ENCODE data around the gene NRP1.
"Not testable (repeated sequence)": the region's sequence is repeated elsewhere in the genome, so short reads cannot be mapped to it uniquely, and the experiment has no call there.

NRP1 gene

DNA sequence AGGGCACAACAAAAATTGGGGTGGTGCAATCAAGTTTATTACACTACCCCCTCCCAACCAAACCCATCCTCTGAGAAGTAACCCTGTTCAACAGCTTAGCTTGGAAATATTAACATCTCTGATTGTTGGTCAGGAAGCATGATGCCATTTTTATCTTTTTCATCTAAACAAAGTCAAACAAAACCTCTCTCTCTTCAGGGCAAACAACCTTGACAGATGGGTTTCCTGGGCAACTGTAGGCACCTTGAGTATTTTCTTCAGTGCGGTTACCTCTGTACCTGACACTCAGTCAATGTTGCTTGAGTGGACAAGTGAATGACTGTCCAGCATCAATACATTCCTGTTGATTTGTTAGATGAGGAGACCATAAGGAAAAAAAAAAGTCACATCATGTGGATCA, 183.6 kb downstream of the NRP1 start:
- no peak for DNase-seq (ENCODE audit: low spot score)

DNA sequence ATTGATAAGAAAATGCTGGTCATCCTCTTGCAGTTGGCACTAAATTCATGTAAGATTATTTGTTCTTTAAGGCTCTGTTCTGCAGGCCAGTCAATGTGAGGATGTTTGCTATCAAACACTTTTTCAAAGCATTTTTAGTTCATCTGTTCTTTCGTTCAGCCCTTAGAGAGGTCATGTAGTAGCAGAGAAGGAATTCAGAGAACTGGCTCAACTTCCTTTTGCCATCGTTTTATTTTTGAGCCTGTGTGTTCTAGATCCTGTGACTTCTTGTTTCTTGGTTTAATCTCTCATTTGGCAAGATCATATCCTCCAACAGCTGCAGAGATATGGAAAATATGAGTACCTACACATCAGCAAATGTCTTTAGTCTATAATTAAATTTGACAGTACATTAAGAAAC, 184.3 kb downstream of the NRP1 start:
- no peak for DNase-seq (ENCODE audit: low spot score)

DNA sequence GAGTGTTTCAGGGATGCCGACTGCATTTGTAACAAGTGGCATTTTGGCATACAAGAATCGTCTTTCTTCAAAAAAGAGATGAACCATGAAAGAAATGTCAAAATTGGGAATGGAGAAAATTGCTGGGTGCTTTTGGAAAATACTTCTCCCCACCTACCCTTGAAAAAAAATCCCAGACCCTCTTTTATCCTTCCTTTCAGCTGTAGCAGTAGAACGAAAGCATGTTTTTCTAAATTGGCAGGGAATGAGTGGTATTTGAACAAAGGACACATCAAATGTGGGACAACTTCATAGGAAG, 187.5 kb downstream of the NRP1 start:
- DNase-seq (ENCODE audit: low spot score): no peak

DNA sequence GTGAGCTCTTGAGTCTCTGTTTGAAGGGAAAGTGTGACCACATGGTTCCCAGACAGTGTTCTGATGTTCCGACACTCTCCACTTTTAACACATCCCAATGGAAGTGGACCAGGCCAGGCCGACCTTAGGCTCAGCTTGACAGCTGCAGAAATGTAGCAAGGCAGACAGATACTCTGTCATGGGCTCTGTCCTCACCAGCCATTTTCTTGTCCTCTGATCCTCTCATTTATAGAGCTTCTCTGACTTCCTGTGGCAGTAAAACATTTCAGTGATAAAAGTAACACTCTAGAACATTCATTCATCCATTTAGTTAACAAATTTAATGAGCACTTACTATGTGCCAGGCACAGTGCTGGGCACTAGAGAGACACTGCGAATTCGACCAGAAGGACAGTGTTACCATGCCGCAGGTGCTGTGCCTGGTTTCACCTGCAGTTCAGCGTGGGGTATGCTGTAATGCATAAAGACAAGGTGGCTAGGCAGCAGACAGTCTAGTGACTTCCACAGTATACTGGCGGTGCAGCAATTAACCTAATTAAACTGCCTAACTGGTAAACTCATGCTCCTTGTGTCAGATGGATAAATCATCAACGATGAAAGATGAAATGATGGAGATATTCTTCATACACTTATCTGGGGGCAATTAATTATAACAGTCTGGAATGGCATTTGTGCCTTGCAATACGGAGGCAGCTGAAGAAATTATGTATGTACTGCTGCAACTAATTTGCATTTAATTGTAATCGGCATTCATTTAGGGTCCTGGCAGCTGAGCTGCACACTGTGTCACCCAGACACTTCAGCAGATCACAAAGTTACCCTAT, 188.1 kb downstream of the NRP1 start:
- DNase-seq (ENCODE audit: low spot score): no peak

DNA sequence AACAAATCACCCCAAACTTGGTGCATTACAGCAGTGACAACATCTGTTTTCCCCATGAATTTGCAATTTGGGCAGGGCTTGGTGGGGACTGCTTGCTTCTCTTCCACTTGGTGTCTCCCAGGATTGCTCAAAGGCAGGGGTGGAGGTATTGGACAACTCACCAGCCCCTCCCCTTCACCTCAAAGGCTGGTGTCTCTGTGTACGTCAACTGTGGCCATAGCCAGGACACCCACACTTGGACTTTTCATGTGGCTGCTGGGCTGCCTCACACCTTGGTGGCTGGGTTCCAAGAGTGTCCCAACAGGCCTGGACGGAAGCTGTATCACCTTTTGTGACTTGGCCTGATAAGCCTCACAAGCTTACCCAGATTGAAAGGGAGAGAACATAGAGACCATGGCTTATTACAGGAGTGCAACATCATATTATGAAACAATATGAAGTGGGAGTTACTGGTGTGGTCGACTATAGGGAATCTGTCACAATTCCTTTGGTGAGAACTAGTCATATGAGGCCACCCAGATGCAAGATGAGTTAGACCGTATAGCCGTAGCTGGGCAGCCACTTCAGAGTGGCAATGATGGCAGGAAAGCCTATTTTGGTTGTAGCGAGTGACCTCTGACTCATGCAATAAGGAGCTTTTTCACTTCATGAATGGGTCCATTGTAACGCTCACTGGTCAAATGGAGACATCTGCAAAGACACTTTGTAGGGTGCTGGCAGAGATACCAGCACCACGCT, 188.8 kb downstream of the NRP1 start:
- peak; percentile 63 for DNase-seq (ENCODE audit: low spot score)

DNA sequence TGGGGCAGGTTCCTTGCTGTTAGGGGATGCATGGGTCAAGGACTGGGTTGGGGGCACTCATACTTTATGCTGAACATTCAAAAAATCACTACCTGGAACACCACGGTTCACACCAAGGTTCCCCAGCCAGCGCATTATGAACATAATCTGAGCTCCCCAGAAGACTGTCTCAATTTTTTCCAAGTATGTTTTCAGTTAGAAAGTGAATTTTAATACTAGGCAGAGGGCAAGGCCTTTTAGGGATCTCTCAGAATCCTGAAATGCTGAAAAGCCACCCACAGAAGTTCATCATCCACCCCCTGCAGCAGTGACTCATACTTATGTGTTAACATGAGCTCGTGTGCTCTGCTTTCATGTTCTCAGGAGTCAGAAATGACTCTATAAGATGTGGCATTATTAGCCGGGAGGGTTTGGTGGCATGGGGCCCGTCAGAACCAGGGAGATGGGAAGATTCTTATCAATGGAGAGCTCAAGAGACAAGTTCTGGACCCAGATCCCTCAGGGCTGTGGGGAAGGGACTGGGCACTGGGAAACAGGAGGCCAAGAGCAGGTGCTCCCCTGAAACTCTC, 191.2 kb downstream of the NRP1 start:
- peak; percentile 91 for DNase-seq (ENCODE audit: low spot score)

DNA sequence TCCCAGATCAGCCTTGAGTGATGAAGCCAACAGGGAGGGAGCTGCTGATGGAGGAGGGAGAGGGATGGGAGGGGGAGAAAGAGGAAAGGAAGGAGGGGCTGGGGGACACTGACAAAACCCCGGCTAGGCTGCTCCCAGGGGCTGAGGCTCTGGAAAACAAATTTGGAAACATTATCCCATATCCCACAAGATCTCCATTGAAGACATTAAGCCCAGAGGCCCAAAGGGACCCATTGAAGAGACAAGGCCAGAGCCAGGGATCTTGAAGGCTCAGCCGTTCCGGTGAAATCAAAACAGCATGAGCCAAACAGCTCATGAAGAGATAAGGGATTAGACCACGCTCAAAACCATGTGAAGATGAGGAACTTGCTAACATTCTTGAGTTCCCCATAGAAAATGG, 192.2 kb downstream of the NRP1 start:
- DNase-seq (ENCODE audit: low spot score): no peak

DNA sequence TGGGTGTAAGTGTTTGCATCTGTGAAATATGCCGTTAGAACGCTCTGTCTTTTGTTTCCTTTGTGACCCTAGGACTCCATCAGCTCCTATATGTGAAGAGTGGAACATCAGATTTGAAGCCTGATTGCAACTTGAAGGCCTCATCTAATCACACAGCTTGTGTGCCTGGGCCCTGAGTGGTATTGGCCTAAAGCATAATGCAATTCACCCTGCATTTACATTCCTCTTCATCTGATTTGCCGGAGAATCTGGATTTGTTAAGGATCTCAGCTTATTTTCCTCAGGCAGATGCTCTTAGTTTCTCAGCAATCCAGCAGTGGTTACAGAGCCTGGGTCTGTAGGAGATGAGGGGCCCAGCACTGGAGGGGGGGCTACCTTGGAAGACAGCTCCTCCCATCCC, 193.2 kb downstream of the NRP1 start:
- DNase-seq (ENCODE audit: low spot score): no peak

DNA sequence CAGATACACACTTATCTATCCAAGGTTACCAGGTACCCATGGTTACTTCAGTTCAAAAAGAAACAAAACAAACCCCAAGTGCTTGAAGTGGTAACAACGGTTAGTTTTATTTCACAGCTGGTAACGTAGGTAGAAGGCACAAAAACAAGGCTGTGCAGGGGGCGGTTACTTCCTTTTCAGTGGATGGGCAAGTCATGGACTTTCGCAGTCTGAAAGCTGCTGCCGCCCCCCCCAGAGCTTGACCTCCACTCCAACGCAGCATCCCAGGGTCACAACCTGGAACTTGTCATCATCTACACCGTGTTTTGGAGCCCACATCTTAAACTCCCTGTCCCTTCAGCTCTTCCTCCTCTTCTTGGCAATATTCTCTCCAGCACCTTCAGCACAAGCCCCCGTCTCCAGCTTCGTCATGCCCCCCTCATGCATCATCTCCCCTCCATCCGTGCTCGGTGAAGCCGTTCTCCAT, 195.3 kb downstream of the NRP1 start:
- peak; percentile 58 for DNase-seq (ENCODE audit: low spot score)

DNA sequence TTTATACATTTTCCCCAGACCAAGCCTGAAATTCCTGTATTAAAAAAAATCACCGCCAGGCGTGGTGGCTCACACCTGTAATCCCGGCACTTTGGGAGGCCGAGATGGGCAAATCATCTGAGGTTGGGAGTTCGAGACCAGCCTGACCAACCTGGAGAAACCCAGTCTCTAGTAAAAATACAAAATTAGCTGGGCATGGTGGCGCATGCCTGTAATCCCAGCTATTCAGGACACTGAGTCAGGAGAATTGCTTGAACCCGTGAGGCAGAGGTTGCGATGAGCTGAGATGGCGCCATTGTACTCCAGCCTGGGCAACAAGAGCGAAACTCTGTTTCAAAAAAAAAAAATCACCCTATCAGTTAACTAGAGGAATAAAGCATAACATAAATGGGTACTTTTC, 195.8 kb downstream of the NRP1 start:
- not testable (repeated sequence) for DNase-seq (ENCODE audit: low spot score)

DNA sequence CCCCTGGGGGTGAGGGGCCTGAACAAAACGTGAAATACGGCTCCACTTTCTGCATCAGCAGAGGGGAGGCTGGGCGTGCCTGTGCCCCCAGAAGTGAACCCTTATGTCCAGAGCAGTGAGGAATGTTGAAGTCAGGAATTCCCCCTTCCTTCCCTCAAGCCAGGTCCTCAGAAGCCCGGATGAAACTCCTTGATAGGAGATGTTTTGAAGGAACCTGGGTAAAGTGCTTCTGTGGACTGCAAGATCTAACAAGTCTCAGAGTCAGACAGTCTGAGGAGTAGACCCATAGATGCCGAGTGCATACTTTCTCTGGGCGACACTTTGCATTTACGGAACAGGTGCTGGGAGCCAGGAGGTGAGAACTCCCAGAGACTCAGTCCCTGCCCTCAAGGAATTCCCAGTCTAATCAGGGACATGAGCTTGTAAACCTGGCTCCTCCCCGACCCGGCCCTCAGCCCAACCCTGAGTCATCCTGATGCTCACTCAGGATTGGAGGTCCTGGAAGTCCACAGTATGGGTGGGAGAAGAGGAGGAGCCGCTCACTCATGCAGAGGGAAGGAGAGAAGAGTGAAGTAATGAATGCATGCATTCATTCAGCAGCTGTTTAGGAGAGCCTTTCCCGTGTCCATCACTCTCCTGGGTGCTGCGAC, 197.0 kb downstream of the NRP1 start:
- peak; percentile 71 for DNase-seq (ENCODE audit: low spot score)

DNA sequence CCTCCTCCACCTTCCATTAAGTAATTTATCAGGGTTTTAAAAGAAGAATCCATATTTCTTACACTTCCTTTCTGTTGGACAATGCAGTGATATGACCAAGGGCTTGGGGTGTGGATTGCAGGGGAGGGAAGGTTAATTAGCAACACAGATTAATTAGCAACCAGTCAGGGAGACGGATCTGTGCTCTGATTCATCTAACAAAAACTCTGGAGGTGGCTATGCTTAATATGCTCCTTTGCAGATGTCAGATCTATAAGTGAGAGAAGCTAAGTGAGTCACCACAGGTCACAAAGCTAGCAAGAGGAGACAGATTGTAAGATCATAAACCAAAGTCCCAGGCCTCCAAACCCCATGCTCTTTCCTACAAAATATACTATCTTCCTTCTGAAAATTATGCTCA, 197.7 kb downstream of the NRP1 start:
- peak; percentile 98 for DNase-seq (ENCODE audit: low spot score)

DNA sequence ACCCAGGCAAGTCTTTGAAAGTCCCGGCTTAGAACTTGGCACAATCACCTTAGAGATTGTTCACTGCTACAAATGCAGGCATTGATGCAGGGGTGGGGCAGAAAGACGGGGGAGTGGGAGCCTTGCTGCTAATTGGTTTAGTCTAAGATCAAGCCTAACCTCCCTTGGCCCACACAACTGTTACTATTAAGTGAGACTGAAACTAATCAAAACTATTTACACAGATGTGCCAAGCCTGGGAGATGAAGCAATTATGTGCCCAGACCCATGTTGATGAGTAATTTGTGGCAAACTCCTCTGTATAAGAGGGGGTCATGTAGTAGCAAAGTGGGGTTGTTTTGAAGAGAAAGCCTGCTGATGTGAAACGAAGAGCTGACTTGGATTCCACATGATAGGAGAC, 198.2 kb downstream of the NRP1 start:
- peak; percentile 95 for DNase-seq (ENCODE audit: low spot score)

DNA sequence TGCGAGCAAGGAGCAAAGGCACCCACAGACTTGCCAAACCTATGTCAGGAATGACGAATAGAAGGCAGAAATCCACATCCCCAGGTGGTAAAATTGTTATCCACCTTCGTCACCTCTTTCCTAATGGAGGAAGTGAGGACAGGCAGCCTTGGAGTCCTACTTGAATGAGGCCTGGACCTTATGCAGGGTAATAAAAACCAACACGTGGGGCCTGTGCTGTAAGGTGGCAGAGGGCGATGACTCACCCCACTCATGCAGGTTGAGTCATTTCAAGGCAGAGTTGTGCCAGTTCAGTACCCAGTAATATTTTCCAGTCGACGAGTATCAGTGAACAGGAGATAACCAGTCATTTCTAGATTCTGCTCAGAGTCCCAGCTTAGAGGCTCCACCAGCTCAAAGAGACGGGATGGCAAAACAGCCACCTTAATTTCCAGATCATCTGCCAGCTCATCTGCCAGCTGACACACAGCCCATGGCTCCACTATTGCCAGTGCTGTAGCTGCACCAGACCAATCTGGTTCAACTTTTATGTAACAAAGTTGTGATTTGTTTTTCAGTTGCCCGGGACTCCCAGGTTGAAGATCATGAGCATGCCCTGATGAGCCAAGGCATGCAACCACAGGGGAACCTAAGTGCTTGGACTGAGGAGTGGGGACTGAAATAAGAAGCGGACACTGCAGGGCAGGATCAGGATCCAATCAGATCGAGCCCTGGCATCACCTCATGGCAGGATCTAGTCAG, 200.3 kb downstream of the NRP1 start:
- DNase-seq (ENCODE audit: low spot score): peak; percentile 100

DNA sequence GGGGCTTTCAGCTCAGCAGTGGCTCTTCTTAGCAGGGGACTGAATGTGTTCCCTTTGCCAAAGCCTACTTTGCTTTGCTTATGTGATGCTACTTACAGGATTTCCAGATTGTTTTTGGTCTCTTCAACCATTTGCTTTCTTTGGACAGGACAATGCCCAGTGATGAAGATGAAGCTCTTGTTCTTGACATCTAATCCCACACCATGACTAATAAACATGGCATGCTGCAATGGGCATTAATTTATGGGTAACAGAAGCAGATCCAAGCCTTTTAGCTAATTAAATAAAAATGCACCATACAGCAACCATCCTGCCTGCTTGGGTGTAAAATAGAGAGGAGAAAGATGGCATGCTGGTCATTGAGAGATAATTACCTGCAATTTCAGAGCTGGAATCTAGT, 200.9 kb downstream of the NRP1 start:
- no peak for DNase-seq (ENCODE audit: low spot score)

DNA sequence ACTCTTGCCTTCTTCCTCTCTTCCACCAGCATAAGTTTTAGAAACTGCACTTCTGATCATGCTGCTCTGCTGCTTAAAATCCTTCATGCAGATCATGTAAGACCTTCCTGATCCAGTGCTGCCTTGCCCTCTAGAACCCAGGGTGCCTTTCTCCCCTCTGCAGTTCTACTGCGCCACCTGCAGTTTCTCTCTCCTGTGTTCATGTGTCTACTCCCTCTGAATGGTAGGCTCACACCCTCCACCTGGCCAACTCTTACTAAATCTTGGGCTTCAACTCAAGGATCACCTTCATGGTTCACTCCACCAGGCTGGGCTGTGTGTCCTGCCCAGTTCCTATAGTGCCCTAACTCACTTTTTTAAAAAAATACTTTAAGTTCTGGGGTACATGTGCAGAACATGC, 201.8 kb downstream of the NRP1 start:
- peak; percentile 70 for DNase-seq (ENCODE audit: low spot score)

DNA sequence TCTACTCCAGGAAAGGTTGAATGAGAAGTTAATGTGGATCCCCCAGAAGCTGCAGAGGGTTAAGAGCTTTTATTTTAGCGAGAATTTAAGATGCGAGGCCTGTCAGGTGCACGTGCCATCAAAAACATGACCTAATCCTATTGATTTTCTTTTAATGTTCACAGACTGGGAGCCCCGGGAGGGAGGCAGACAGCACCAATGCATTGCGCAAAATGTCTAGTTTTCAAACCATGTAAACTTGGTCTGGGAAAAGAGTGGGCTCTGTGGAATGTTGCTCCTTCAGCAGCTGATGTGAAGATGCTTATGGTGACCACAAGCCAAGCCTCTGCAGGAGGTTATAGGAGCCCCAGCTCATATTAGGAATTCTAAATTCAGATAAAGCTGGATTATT, 204.5 kb downstream of the NRP1 start:
- DNase-seq (ENCODE audit: low spot score): peak; percentile 17

DNA sequence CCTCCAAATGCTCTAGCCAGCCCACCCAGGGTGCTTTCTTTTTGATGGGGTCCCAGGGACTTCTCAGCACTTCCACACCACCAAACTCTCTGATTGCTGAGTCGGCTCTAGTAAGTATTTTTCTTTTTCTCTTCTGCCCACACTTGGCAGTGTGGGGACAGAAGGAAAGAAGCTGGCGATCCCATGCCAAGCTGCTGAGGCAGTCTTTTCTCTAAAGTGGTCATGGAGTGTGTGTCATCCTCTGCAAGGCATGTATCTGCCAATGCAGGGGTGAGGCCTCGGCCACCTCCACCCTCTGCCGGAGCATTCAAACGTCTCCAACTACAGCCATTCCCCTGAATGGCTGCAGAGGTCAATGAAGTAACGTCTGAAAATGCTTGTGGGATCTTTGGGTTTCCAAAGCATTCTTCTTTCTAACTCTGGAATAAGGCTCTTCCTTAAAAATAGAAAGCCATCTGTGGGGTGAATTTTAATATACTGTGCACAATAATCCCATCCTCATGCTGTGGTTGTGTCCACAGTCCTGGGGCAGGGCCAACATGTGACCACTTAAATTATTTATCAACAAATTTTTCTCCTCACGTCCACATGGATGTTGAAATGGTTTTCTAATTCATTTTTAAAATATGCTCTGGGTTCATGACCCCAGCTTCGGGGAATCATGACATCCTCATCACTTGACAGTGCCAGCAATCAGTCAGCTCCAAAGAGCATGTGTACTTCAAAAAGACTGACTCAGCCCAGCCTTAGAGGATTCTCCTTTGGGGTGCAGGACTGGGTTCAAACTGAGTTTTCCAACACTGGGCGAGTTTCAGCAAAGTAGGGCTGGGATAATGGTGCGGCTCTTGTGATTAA, 205.1 kb downstream of the NRP1 start:
- DNase-seq (ENCODE audit: low spot score): peak; percentile 84

DNA sequence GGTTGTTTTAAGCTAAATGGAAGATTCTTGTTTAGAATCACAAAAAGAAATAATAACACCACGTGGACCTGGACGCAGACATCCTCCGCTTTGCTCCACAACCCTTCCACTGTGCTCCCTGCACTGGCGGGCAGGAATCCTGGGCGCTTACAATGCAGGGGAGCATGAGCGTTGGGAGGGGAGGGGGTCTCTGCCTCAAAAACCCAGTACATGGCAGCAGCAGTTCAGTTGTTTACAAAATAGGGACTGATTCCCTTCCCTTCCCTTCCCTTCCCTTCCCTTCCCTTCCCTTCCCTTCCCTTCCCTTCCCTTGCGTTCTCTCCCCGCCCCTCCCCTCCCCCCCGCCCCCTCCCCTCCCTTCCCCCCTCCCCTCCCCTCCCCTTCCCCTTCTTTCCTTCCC, 206.8 kb downstream of the NRP1 start:
- DNase-seq (ENCODE audit: low spot score): no peak
